Muscle layer of duodenum (tissue), 2 donors: Measurements from ENCODE around the gene LYSMD2.
A peak's percentile ranks its signal among the peaks of the same experiment; 100 is the strongest.

Experiments
- H3K27ac ChIP-seq: one replicate; pipeline ENCODE4 v1.7.0; 2013; ENCODE audit warnings: mild to moderate bottlenecking, low read length
- H3K27me3 ChIP-seq: one replicate; pipeline ENCODE4 v1.7.0; 2013; ENCODE audit warnings: low read depth, mild to moderate bottlenecking, control low read depth, low read length
- H3K36me3 ChIP-seq, 2 donors: one replicate each; pipeline ENCODE4 v1.7.0; 2013; ENCODE audit warnings: low read length in 2 of 2, control low read depth in 1 of 2, mild to moderate bottlenecking in 1 of 2; ENCODE audit not compliant: insufficient read depth in 2 of 2, control insufficient read depth in 1 of 2
- H3K4me1 ChIP-seq, 2 donors: one replicate each; pipeline ENCODE4 v1.7.0; 2013; ENCODE audit warnings: low read length in 2 of 2, mild to moderate bottlenecking in 2 of 2, control low read depth in 1 of 2, moderate library complexity in 1 of 2; ENCODE audit not compliant: insufficient read depth in 2 of 2, control insufficient read depth in 1 of 2
- H3K4me3 ChIP-seq, 2 donors: one replicate each; pipeline ENCODE4 v1.7.0; 2013; ENCODE audit warnings: low read length in 2 of 2, low read depth in 1 of 2, mild to moderate bottlenecking in 1 of 2
- H3K9me3 ChIP-seq, 2 donors: one replicate each; pipeline ENCODE4 v1.7.0; 2013; ENCODE audit warnings: low read length in 2 of 2, control low read depth in 1 of 2, mild to moderate bottlenecking in 1 of 2; ENCODE audit not compliant: control insufficient read depth in 1 of 2
- donor health status: healthy.

Gene LYSMD2

GRCh38 chr15:51770902-51771301, 33.4 kb upstream of the LYSMD2 start:
- no peaks in the 10 kb centered on the region for H3K9me3 ChIP-seq
- H3K4me3 ChIP-seq = no peak overlapping the region
- no peak overlapping the region for H3K27ac ChIP-seq
- H3K4me1 ChIP-seq = peaks cover 0 to 6% of the 10 kb centered on the region in 2 donors
- H3K36me3 ChIP-seq = peaks cover 8 to 31% of the 10 kb centered on the region in 2 donors
- H3K27me3 ChIP-seq = no peaks in the 10 kb centered on the region

DNA sequence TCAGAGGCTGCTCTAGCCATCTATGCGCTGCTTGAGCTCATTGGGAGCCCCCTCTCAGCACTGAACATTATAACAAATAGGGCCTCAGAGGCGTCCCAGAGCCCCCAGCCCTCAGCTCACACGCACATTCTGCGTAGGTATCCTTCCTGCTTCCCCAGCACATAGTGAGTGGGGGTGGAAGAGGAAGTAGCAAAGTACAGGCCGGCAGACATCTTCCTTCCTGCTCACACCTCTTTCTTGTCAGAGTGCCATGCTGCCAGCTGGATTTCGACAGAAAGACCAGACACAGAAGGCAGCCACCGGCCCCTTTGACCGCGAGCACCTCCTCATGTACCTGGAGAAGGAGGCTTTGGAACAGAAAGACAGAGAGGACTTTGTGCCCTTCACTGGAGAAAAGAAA, 30.6 kb upstream of the LYSMD2 start:
- Histone ChIP-seq H3K27ac (no peak overlapping the region), H3K27me3 (no peaks in the 10 kb centered on the region), H3K4me3 (no peak overlapping the region), H3K4me1 (peaks cover 0 to 6% of the 10 kb centered on the region in 2 donors), H3K36me3 (peaks cover 3 to 15% of the 10 kb centered on the region in 2 donors), H3K9me3 (no peaks in the 10 kb centered on the region)

- no peaks in the 10 kb centered on the region for H3K27me3 ChIP-seq
- H3K27ac ChIP-seq = no peak overlapping the region
- no peaks in the 10 kb centered on the region for H3K9me3 ChIP-seq
These were observed 28.9 kb upstream of the LYSMD2 start for GRCh38 chr15:51766341-51766740.

DNA sequence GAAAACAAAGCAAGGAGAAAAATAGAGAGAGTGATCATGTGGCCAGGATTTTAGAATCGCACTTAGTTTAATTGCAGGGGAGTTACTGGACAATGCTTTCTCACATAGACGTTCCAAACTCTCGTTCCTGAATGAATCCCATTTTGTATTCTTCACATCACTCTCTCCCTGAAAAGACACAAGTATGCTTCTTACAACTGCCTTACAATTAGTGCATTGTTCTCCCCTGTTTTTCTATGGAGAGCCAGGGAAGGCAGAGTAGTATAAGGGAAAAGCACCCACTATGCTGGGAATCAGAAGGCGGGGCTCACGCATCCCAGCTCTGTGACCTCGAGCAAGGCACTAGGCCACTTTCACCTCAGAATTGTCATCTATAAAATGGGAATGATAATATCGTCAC, 28.3 kb upstream of the LYSMD2 start:
- Histone ChIP-seq H3K36me3 (peaks cover 3 to 15% of the 10 kb centered on the region in 2 donors), H3K27me3 (no peaks in the 10 kb centered on the region), H3K4me1 (peaks cover 0 to 6% of the 10 kb centered on the region in 2 donors), H3K27ac (no peak overlapping the region), H3K9me3 (no peaks in the 10 kb centered on the region), H3K4me3 (no peak overlapping the region)

More at GRCh38 chr15:51766341-51766740, 28.9 kb upstream of the LYSMD2 start:
- Histone ChIP-seq H3K4me3 (no peak overlapping the region), H3K4me1 (peaks cover 0 to 6% of the 10 kb centered on the region in 2 donors), H3K36me3 (peaks cover 3 to 15% of the 10 kb centered on the region in 2 donors)

DNA sequence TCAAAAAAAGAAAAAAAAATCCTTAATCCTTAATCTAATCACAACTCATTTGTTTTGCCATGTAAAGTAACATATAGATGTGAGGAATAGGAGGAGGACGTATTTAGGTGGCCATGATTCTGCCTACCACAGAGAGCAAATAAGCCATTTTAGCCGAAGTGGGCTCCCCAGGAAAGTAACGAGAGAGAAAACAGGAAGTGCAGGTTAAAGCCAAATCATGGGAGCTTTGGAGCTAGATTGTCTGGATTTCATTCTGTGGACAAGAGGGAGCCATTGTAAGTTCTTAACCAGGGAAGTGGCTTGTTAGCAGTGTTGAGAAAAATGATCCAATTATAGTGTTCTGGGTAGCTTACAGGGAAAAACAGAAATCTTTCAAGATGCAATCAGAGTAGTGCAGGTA, 23.4 kb upstream of the LYSMD2 start:
- Histone ChIP-seq H3K27me3 (no peaks in the 10 kb centered on the region), H3K27ac (no peak overlapping the region), H3K9me3 (no peaks in the 10 kb centered on the region), H3K36me3 (no peaks in the 10 kb centered on the region), H3K4me1 (peaks cover 16 to 22% of the 10 kb centered on the region in 2 donors), H3K4me3 (no peak overlapping the region)

DNA sequence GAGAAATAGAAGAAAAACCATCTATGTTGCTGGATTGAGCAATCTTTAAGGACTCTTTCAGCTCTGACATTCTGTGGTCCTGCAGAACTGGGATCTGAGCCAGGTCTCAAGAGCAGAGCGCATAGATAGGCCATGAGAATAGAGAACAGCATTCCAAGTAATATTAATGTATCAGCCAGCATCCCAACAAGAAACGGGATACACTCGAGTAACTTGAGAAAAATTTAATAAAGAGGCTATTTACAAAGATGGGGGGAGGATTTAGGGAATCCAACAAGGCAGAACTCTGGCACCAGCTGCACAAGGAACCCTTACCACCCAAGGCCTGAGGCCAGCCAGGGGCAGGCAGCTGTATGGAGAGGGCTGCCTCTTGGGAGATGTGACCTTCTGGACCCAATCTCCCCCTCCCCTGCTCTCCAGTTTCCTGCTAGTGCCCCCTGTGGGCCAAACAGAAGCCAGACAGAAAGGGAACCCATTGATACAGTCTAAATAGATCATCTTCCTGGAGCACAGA, 22.2 kb upstream of the LYSMD2 start:
- Histone ChIP-seq H3K4me1 (peaks cover 16 to 22% of the 10 kb centered on the region in 2 donors), H3K27ac (no peak overlapping the region), H3K27me3 (no peaks in the 10 kb centered on the region), H3K36me3 (no peaks in the 10 kb centered on the region), H3K9me3 (no peaks in the 10 kb centered on the region), H3K4me3 (no peak overlapping the region)

GRCh38 chr15:51758645-51759044, 21.2 kb upstream of the LYSMD2 start:
- peaks cover 16 to 22% of the 10 kb centered on the region in 2 donors for H3K4me1 ChIP-seq
- no peak overlapping the region for H3K4me3 ChIP-seq
- peak overlapping the region; percentile 65 for H3K27ac ChIP-seq

GRCh38 chr15:51757450-51757849, 20.0 kb upstream of the LYSMD2 start:
- Histone ChIP-seq H3K4me3 (no peak overlapping the region), H3K27me3 (no peaks in the 10 kb centered on the region), H3K9me3 (no peaks in the 10 kb centered on the region), H3K4me1 (peaks cover 16 to 22% of the 10 kb centered on the region in 2 donors), H3K27ac (no peak overlapping the region), H3K36me3 (no peaks in the 10 kb centered on the region)

More at GRCh38 chr15:51758645-51759044, 21.2 kb upstream of the LYSMD2 start:
- no peaks in the 10 kb centered on the region for H3K27me3 ChIP-seq
- no peaks in the 10 kb centered on the region for H3K36me3 ChIP-seq
- no peaks in the 10 kb centered on the region for H3K9me3 ChIP-seq

GRCh38 chr15:51756482-51756881, 19.0 kb upstream of the LYSMD2 start:
- Histone ChIP-seq H3K4me1 (peaks cover 16 to 25% of the 10 kb centered on the region in 2 donors), H3K36me3 (no peaks in the 10 kb centered on the region)

DNA sequence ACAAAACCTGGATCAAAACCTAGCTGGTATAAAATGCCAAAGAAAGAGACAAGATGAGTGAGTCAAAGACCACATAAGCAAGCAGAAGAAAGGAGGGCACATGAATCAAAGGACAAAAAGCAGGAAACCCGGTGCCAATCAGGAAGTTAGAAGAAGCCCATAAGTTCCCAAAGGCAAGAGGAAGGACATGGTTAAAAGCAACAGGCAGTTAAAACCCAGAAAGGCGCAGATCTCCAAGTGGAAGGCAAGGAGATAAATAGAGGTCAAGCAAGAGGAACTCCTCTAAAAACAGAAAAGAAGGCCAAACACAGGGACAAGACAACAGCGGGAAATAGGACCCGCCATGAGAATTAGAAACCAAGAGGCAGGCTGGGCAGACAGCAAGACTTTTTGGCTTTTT, 18.3 kb upstream of the LYSMD2 start:
- no peak overlapping the region for H3K27ac ChIP-seq
- H3K27me3 ChIP-seq = no peaks in the 10 kb centered on the region
- H3K36me3 ChIP-seq = no peaks in the 10 kb centered on the region
- no peaks in the 10 kb centered on the region for H3K9me3 ChIP-seq
- no peak overlapping the region for H3K4me3 ChIP-seq
- peaks cover 16 to 29% of the 10 kb centered on the region in 2 donors for H3K4me1 ChIP-seq

More at GRCh38 chr15:51756482-51756881, 19.0 kb upstream of the LYSMD2 start:
- Histone ChIP-seq H3K4me3 (no peak overlapping the region), H3K27ac (no peak overlapping the region), H3K9me3 (no peaks in the 10 kb centered on the region), H3K27me3 (no peaks in the 10 kb centered on the region)

DNA sequence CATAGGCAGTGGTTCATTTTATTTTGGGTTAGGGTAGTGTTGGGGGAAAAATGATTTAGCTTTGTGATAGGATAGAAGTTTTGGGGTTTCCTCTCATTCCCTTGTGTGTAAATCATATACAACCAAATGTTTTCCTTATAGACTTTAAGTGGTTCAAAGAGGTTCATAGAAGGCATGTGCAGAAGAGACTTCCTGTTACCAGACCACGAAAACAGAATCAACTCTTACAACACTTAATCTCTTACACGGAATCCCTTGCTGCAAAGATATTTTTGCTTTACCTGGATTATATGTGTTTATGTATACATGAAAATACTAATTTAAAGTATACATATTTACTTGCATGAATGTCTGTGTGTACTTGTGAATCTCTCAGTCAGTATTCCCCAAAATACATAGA, 16.8 kb upstream of the LYSMD2 start:
- Histone ChIP-seq H3K9me3 (no peaks in the 10 kb centered on the region), H3K27me3 (no peaks in the 10 kb centered on the region), H3K4me1 (peaks cover 10 to 22% of the 10 kb centered on the region in 2 donors), H3K27ac (no peak overlapping the region), H3K36me3 (no peaks in the 10 kb centered on the region), H3K4me3 (no peak overlapping the region)

DNA sequence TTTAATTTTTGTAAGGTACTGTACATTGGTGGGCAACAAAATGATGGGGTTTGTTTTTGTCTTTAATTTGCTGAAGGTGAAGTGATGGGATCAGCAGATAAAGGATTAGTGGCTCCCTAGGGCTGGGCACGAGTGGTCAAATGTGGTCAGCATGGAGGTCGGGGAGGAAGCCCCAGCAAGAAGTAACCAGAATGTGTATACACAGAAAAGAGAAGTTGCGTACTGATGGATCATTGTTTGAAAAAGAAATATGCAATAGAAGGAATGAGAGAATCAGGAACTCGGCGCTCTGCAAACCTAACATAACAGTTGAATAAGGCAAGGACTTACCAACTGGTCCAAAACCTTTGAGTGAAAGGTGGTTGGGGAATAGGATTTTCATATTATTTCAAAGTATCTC, 15.4 kb upstream of the LYSMD2 start:
- no peak overlapping the region for H3K27ac ChIP-seq
- H3K4me1 ChIP-seq = peaks cover 0 to 8% of the 10 kb centered on the region in 2 donors

More for the DNA sequence above, 15.4 kb upstream of the LYSMD2 start:
- Histone ChIP-seq H3K27me3 (no peaks in the 10 kb centered on the region), H3K9me3 (no peaks in the 10 kb centered on the region), H3K36me3 (no peaks in the 10 kb centered on the region), H3K4me3 (peak overlapping the region; percentile 53 to 76)
